A673 (cell line): ENCODE results near the gene MAML1. TPM values are rescaled to one million over a fixed set of nuclear protein-coding genes. Genes with fewer than 3 reads are reported as not detected.

ENCODE experiments used
- BruUV-seq: library from RNA; stranded (reverse); fragments of 400-500 nt; replicated peaks from 2 replicates; lab custom pipeline; 2021; lab: Mats Ljungman, UMichigan
- CTCF ChIA-PET: fragments of 300-600 bp; sonication (Branson Sonifier 250); formaldehyde crosslinking; loops from one replicate; lab custom pipeline; 2022; ENCODE audit warnings: antibody characterized with exemption; lab: Charles Lee
- POLR2A ChIA-PET: fragments of 300-600 bp; sonication (Branson Sonifier 250); formaldehyde crosslinking; loops from one replicate; lab custom pipeline; 2022; ENCODE audit warnings: antibody characterized with exemption; ENCODE audit not compliant: low non-redundant PET; lab: Charles Lee
- DNase-seq: peaks from one replicate; pipeline ENCODE4 v3.0.0-alpha.2; 2015; ENCODE audit warnings: low spot score
- H3K27ac ChIP-seq: fragments of 200-600 bp; sonication (generic); 2 replicates; pipeline ENCODE4 v1.5.1; 2016; ENCODE audit warnings: mixed run types, low read depth, mild to moderate bottlenecking, mixed read lengths, antibody characterized with exemption, low read length; ENCODE audit not compliant: poor library complexity, severe bottlenecking
- H3K27me3 ChIP-seq: fragments of 200-600 bp; sonication (generic); replicated peaks from 2 replicates; pipeline ENCODE4 v1.6.1; 2017; ENCODE audit warnings: mixed run types, low read depth, mild to moderate bottlenecking, mixed read lengths, antibody characterized with exemption, low read length; ENCODE audit not compliant: insufficient read depth, poor library complexity
- H3K36me3 ChIP-seq: fragments of 200-600 bp; sonication (generic); 2 replicates; pipeline ENCODE4 v1.6.1; 2016; ENCODE audit warnings: mixed run types, mild to moderate bottlenecking, mixed read lengths, antibody characterized with exemption, low read length; ENCODE audit not compliant: insufficient read depth, poor library complexity, severe bottlenecking
- H3K4me1 ChIP-seq: fragments of 200-600 bp; sonication (generic); 2 replicates; pipeline ENCODE4 v1.6.1; 2017; ENCODE audit warnings: mixed run types, mild to moderate bottlenecking, mixed read lengths, antibody characterized with exemption, low read length; ENCODE audit not compliant: insufficient read depth, poor library complexity, severe bottlenecking
- H3K4me3 ChIP-seq: fragments of 200-600 bp; sonication (generic); 2 replicates; pipeline ENCODE4 v1.5.1; 2016; ENCODE audit warnings: low read depth, mixed run types, mild to moderate bottlenecking, mixed read lengths, low read length; ENCODE audit not compliant: poor library complexity, severe bottlenecking
- H3K9me3 ChIP-seq: fragments of 200-600 bp; sonication (generic); 2 replicates; pipeline ENCODE4 v1.6.1; 2016; ENCODE audit warnings: mixed run types, low read depth, mild to moderate bottlenecking, mixed read lengths, antibody characterized with exemption, low read length; ENCODE audit not compliant: poor library complexity, severe bottlenecking
- CTCF ChIP-seq: fragments of 300-800, 200-600 bp; sonication (generic); conservative IDR thresholded peaks from 2 replicates; pipeline ENCODE4 v1.5.1; 2017; ENCODE audit warnings: low read depth, mild to moderate bottlenecking, antibody characterized with exemption, low read length, moderate library complexity, mixed read lengths
- EZH2 ChIP-seq: fragments of 200-600 bp; sonication (generic); IDR thresholded peaks from 2 replicates; pipeline ENCODE4 v1.6.1; 2017; ENCODE audit warnings: borderline replicate concordance, low read depth, mild to moderate bottlenecking, mixed read lengths, antibody characterized with exemption, low read length; ENCODE audit not compliant: poor library complexity, severe bottlenecking
- intact Hi-C: fragments of 100-400 bp; cut with micrococcal nuclease; formaldehyde crosslinking; loops from one replicate; pipeline ENCODE4 v1.10.0; 2022; ENCODE audit not compliant: unreplicated experiment
- total RNA-seq: library from RNA; stranded (reverse); gene quantifications from 2 replicates; pipeline ENCODE4 v1.2.3, GENCODE V29; 2021

MAML1 gene
- total RNA-seq, 1 experiment from 2014 or later = 34.3 TPM

- intact Hi-C loops = loop anchor here (2.0 kb wide), 1 partner anchor 34 kb away; no protein-coding TSS in a partner anchor
- TF ChIP-seq CTCF (no peak), EZH2 (no peak)
- H3K36me3 ChIP-seq = peaks cover 22% of the 10 kb centered on the region
- H3K9me3 ChIP-seq = no peaks in the 10 kb centered on the region
- H3K27me3 ChIP-seq = no peaks in the 10 kb centered on the region
- peak; percentile 32 for DNase-seq
- H3K27ac ChIP-seq = peak overlapping the region; percentile 38
- CTCF ChIA-PET = interaction anchor here (0.6 to 1.3 kb wide), 3 partner anchors 9 to 554 kb away, joined by 3 to 5 read pairs (median 3); no protein-coding TSS in a partner anchor
- peaks cover 53% of the 10 kb centered on the region for H3K4me1 ChIP-seq
- BruUV-seq = no TSS peak
- POLR2A ChIA-PET = no interaction called here
- H3K4me3 ChIP-seq = no peak overlapping the region
Observed at GRCh38 chr5:179762781-179763176, 30.2 kb downstream of the MAML1 start.

GRCh38 chr5:179763215-179763945 lies 30.8 kb downstream of the MAML1 start:
- peaks cover 53% of the 10 kb centered on the region for H3K4me1 ChIP-seq
- POLR2A ChIA-PET = no interaction called here

GRCh38 chr5:179764056-179764455 lies 31.4 kb downstream of the MAML1 start:
- TF ChIP-seq CTCF = no peak
- no peak for TF ChIP-seq EZH2
- no peak for DNase-seq
- Histone ChIP-seq H3K4me3 (no peak overlapping the region), H3K36me3 (peaks cover 28% of the 10 kb centered on the region), H3K27me3 (no peaks in the 10 kb centered on the region), H3K4me1 (peaks cover 53% of the 10 kb centered on the region), H3K27ac (no peak overlapping the region), H3K9me3 (no peaks in the 10 kb centered on the region)
- no TSS peak for BruUV-seq
- ChIA-PET CTCF (interaction anchor here (0.9 kb wide), 1 partner anchor 31 kb away, joined by 3 read pairs; no protein-coding TSS in a partner anchor), POLR2A (no interaction called here)
- intact Hi-C loops = no loop called here

More at GRCh38 chr5:179763215-179763945, 30.8 kb downstream of the MAML1 start:
- peak; percentile 75 for DNase-seq
- H3K4me3 ChIP-seq = no peak overlapping the region
- CTCF ChIA-PET = interaction anchor here (0.6 to 1.3 kb wide), 4 partner anchors 8 to 553 kb away, joined by 3 to 5 read pairs (median 3); no protein-coding TSS in a partner anchor
- TF ChIP-seq CTCF = peak; percentile 83
- no peak for TF ChIP-seq EZH2
- intact Hi-C loops = loop anchor here (2.0 kb wide), 1 partner anchor 33 kb away; no protein-coding TSS in a partner anchor
- peak overlapping the region; percentile 10 for H3K27ac ChIP-seq
- BruUV-seq = no TSS peak
- H3K27me3 ChIP-seq = no peaks in the 10 kb centered on the region
- H3K36me3 ChIP-seq = peaks cover 23% of the 10 kb centered on the region
- H3K9me3 ChIP-seq = no peaks in the 10 kb centered on the region
